ENCODE measurements around the gene NEDD9.

Gene NEDD9

GRCh38 chr6:11233673-11234573, 1.5 kb upstream of the NEDD9 start:
- DNase-seq: no peak

GRCh38 chr6:11232770-11233626, 530 bp upstream of the NEDD9 start:
- no peak for DNase-seq

GRCh38 chr6:11231564-11232192, 790 bp downstream of the NEDD9 start:
- no peak for DNase-seq

GRCh38 chr6:11231108-11231463, 1.4 kb downstream of the NEDD9 start:
- no peak for DNase-seq

- no peak for DNase-seq
These were observed 2.0 kb downstream of the NEDD9 start for GRCh38 chr6:11230158-11231107.

- DNase-seq: no peak
These were observed 2.8 kb downstream of the NEDD9 start for GRCh38 chr6:11229655-11230046.

GRCh38 chr6:11228935-11229654, 3.4 kb downstream of the NEDD9 start:
- no peak for DNase-seq

- no peak for DNase-seq
These were observed 4.8 kb downstream of the NEDD9 start for GRCh38 chr6:11227698-11228097.

GRCh38 chr6:11226005-11226404, 6.5 kb downstream of the NEDD9 start:
- no peak for DNase-seq

GRCh38 chr6:11224966-11225463, 7.5 kb downstream of the NEDD9 start:
- no peak for DNase-seq

GRCh38 chr6:11224252-11224965, 8.1 kb downstream of the NEDD9 start:
- no peak for DNase-seq

GRCh38 chr6:11223286-11223864, 9.1 kb downstream of the NEDD9 start:
- no peak for DNase-seq

GRCh38 chr6:11222385-11223277, 9.8 kb downstream of the NEDD9 start:
- DNase-seq: no peak

GRCh38 chr6:11221623-11222384, 10.7 kb downstream of the NEDD9 start:
- DNase-seq: no peak

GRCh38 chr6:11219400-11219834, 13.1 kb downstream of the NEDD9 start:
- DNase-seq: no peak

- no peak for DNase-seq
These were observed 13.7 kb downstream of the NEDD9 start for GRCh38 chr6:11218538-11219399.

- no peak for DNase-seq
These were observed 14.4 kb downstream of the NEDD9 start for GRCh38 chr6:11218102-11218442.

Measured in NCI-H1436 treated with DMSO at 0.1 percent for 48 hours (cell line).